ENCODE data around the gene GRPEL2.

The GRPEL2 gene

GRCh38 chr5:149402291-149402690, 57.0 kb downstream of the GRPEL2 start:
- no peak for FAIRE-seq
